Activated T-helper 17 cell treated with anti-CD3 and anti-CD28 coated beads, Interleukin-2, amount 50 U/mL, for 72 hours (primary cell): Measurements from ENCODE around the gene LYRM4. TPM values are rescaled to one million over a fixed set of nuclear protein-coding genes. Genes with fewer than 3 reads are reported as not detected.

Experiments
- ATAC-seq: fragments of 150-1000 bp; cut with Tn5 transposase; replicated peaks from 2 replicates; pipeline ENCODE4 v1.10.0; 2021; ENCODE audit warnings: mild to moderate bottlenecking, moderate library complexity
- H3K27ac Mint-ChIP-seq: one replicate; pipeline ENCODE4 v1.8.0; 2022; ENCODE audit warnings: mixed read lengths
- H3K27me3 Mint-ChIP-seq: one replicate; pipeline ENCODE4 v1.8.0; 2022; ENCODE audit warnings: mixed read lengths
- H3K36me3 Mint-ChIP-seq: one replicate; pipeline ENCODE4 v1.8.0; 2022; ENCODE audit warnings: low read depth, mild to moderate bottlenecking, mixed read lengths
- H3K4me1 Mint-ChIP-seq: one replicate; pipeline ENCODE4 v1.8.0; 2022; ENCODE audit warnings: mixed read lengths
- H3K4me3 Mint-ChIP-seq: one replicate; pipeline ENCODE4 v1.8.0; 2022; ENCODE audit warnings: mild to moderate bottlenecking, mixed read lengths
- H3K9me3 Mint-ChIP-seq: one replicate; pipeline ENCODE4 v1.8.0; 2022; ENCODE audit warnings: mixed read lengths
- total RNA-seq, 2 donors: library from RNA; stranded (reverse); gene quantifications; one replicate each; pipeline ENCODE4 v1.2.3, GENCODE V29; 2022

LYRM4 gene
- total RNA-seq, 2 donors from 2014 or later, result 34.0 to 64.2 TPM

- H3K27ac Mint-ChIP-seq, result no peak overlapping the region
- H3K36me3 Mint-ChIP-seq, result peaks cover 10% of the 10 kb centered on the region
- no peak for ATAC-seq
- H3K4me3 Mint-ChIP-seq, result no peak overlapping the region
- H3K4me1 Mint-ChIP-seq, result peaks cover 5% of the 10 kb centered on the region
- no peaks in the 10 kb centered on the region for H3K27me3 Mint-ChIP-seq
- H3K9me3 Mint-ChIP-seq, result no peaks in the 10 kb centered on the region
These were observed 14.3 kb downstream of the LYRM4 start for GRCh38 chr6:5246141-5247097.

- no peak overlapping the region for H3K27ac Mint-ChIP-seq
- no peak overlapping the region for H3K4me3 Mint-ChIP-seq
- no peaks in the 10 kb centered on the region for H3K4me1 Mint-ChIP-seq
These were observed 17.7 kb downstream of the LYRM4 start for GRCh38 chr6:5243069-5243468.

GRCh38 chr6:5241252-5241651 lies 19.5 kb downstream of the LYRM4 start:
- Mint-ChIP-seq H3K4me3 (no peak overlapping the region), H3K27me3 (no peaks in the 10 kb centered on the region), H3K4me1 (no peaks in the 10 kb centered on the region), H3K9me3 (no peaks in the 10 kb centered on the region), H3K36me3 (peaks cover 23% of the 10 kb centered on the region), H3K27ac (no peak overlapping the region)
- no peak for ATAC-seq

More at GRCh38 chr6:5243069-5243468, 17.7 kb downstream of the LYRM4 start:
- H3K36me3 Mint-ChIP-seq, result peaks cover 23% of the 10 kb centered on the region
- H3K9me3 Mint-ChIP-seq, result no peaks in the 10 kb centered on the region
- ATAC-seq, result no peak
- no peaks in the 10 kb centered on the region for H3K27me3 Mint-ChIP-seq

- Mint-ChIP-seq H3K4me1 (no peaks in the 10 kb centered on the region), H3K9me3 (no peaks in the 10 kb centered on the region), H3K4me3 (no peak overlapping the region), H3K27me3 (no peaks in the 10 kb centered on the region), H3K36me3 (peaks cover 38% of the 10 kb centered on the region), H3K27ac (no peak overlapping the region)
- ATAC-seq, result no peak
These were observed 22.4 kb downstream of the LYRM4 start for GRCh38 chr6:5238336-5238735.

GRCh38 chr6:5237805-5238204 lies 22.9 kb downstream of the LYRM4 start:
- H3K36me3 Mint-ChIP-seq, result peaks cover 38% of the 10 kb centered on the region
- no peaks in the 10 kb centered on the region for H3K9me3 Mint-ChIP-seq
- no peaks in the 10 kb centered on the region for H3K4me1 Mint-ChIP-seq
- no peak for ATAC-seq
- no peaks in the 10 kb centered on the region for H3K27me3 Mint-ChIP-seq
- no peak overlapping the region for H3K4me3 Mint-ChIP-seq
- H3K27ac Mint-ChIP-seq, result no peak overlapping the region

- Mint-ChIP-seq H3K4me1 (no peaks in the 10 kb centered on the region), H3K9me3 (no peaks in the 10 kb centered on the region), H3K27me3 (no peaks in the 10 kb centered on the region), H3K36me3 (peaks cover 28% of the 10 kb centered on the region), H3K27ac (no peak overlapping the region), H3K4me3 (no peak overlapping the region)
- no peak for ATAC-seq
These were observed 24.9 kb downstream of the LYRM4 start for GRCh38 chr6:5235830-5236229.

- Mint-ChIP-seq H3K9me3 (no peaks in the 10 kb centered on the region), H3K27me3 (no peaks in the 10 kb centered on the region), H3K4me1 (no peaks in the 10 kb centered on the region), H3K27ac (no peak overlapping the region), H3K36me3 (peaks cover 18% of the 10 kb centered on the region), H3K4me3 (no peak overlapping the region)
- ATAC-seq, result no peak
These were observed 25.9 kb downstream of the LYRM4 start for GRCh38 chr6:5234874-5235273.

GRCh38 chr6:5231289-5231688 lies 29.5 kb downstream of the LYRM4 start:
- H3K4me3 Mint-ChIP-seq, result no peak overlapping the region
- peaks cover 15% of the 10 kb centered on the region for H3K36me3 Mint-ChIP-seq
- no peak for ATAC-seq
- H3K9me3 Mint-ChIP-seq, result no peaks in the 10 kb centered on the region
- no peak overlapping the region for H3K27ac Mint-ChIP-seq
- H3K4me1 Mint-ChIP-seq, result no peaks in the 10 kb centered on the region
- no peaks in the 10 kb centered on the region for H3K27me3 Mint-ChIP-seq

- no peak overlapping the region for H3K4me3 Mint-ChIP-seq
These were observed 30.7 kb downstream of the LYRM4 start for GRCh38 chr6:5230081-5230480.

GRCh38 chr6:5229356-5229755 lies 31.4 kb downstream of the LYRM4 start:
- no peaks in the 10 kb centered on the region for H3K9me3 Mint-ChIP-seq
- ATAC-seq, result no peak
- no peaks in the 10 kb centered on the region for H3K27me3 Mint-ChIP-seq
- no peak overlapping the region for H3K27ac Mint-ChIP-seq
- peaks cover under 1% of the 10 kb centered on the region for H3K36me3 Mint-ChIP-seq
- no peaks in the 10 kb centered on the region for H3K4me1 Mint-ChIP-seq
- H3K4me3 Mint-ChIP-seq, result no peak overlapping the region

More at GRCh38 chr6:5230081-5230480, 30.7 kb downstream of the LYRM4 start:
- H3K27ac Mint-ChIP-seq, result no peak overlapping the region
- ATAC-seq, result no peak
- peaks cover 8% of the 10 kb centered on the region for H3K36me3 Mint-ChIP-seq
- no peaks in the 10 kb centered on the region for H3K27me3 Mint-ChIP-seq
- H3K9me3 Mint-ChIP-seq, result no peaks in the 10 kb centered on the region
- no peaks in the 10 kb centered on the region for H3K4me1 Mint-ChIP-seq

GRCh38 chr6:5223309-5223708 lies 37.4 kb downstream of the LYRM4 start:
- Mint-ChIP-seq H3K27ac (no peak overlapping the region), H3K27me3 (no peaks in the 10 kb centered on the region), H3K36me3 (peaks cover 23% of the 10 kb centered on the region), H3K4me3 (no peak overlapping the region), H3K4me1 (no peaks in the 10 kb centered on the region), H3K9me3 (no peaks in the 10 kb centered on the region)
- ATAC-seq, result no peak

GRCh38 chr6:5220443-5220842 lies 40.3 kb downstream of the LYRM4 start:
- H3K9me3 Mint-ChIP-seq, result no peaks in the 10 kb centered on the region
- no peak overlapping the region for H3K27ac Mint-ChIP-seq
- H3K36me3 Mint-ChIP-seq, result peaks cover 26% of the 10 kb centered on the region
- no peaks in the 10 kb centered on the region for H3K27me3 Mint-ChIP-seq
- ATAC-seq, result no peak
- no peak overlapping the region for H3K4me3 Mint-ChIP-seq
- no peaks in the 10 kb centered on the region for H3K4me1 Mint-ChIP-seq

GRCh38 chr6:5219011-5219691 lies 41.6 kb downstream of the LYRM4 start:
- Mint-ChIP-seq H3K36me3 (peaks cover 38% of the 10 kb centered on the region), H3K27me3 (no peaks in the 10 kb centered on the region), H3K27ac (no peak overlapping the region), H3K4me3 (no peak overlapping the region), H3K9me3 (no peaks in the 10 kb centered on the region), H3K4me1 (no peaks in the 10 kb centered on the region)
- ATAC-seq, result no peak

GRCh38 chr6:5217356-5217755 lies 43.4 kb downstream of the LYRM4 start:
- peaks cover 42% of the 10 kb centered on the region for H3K36me3 Mint-ChIP-seq
- H3K27me3 Mint-ChIP-seq, result no peaks in the 10 kb centered on the region
- no peak overlapping the region for H3K4me3 Mint-ChIP-seq
- ATAC-seq, result no peak
- H3K27ac Mint-ChIP-seq, result no peak overlapping the region
- H3K4me1 Mint-ChIP-seq, result no peaks in the 10 kb centered on the region
- no peaks in the 10 kb centered on the region for H3K9me3 Mint-ChIP-seq

- Mint-ChIP-seq H3K9me3 (no peaks in the 10 kb centered on the region), H3K27me3 (no peaks in the 10 kb centered on the region), H3K4me3 (no peak overlapping the region), H3K36me3 (peaks cover 36% of the 10 kb centered on the region), H3K4me1 (no peaks in the 10 kb centered on the region), H3K27ac (no peak overlapping the region)
- no peak for ATAC-seq
These were observed 45.0 kb downstream of the LYRM4 start for GRCh38 chr6:5215799-5216198.
